ENCODE measurements around the gene SLC25A5.

- TF ChIP-seq CTCF (IDR thresholded peaks at IDR 0.05; ENCODE audit: insufficient read depth, low read length, poor library complexity, severe bottlenecking): no peak
- no peak for TF ChIP-seq EZH2phosphoT487 (conservative IDR thresholded peaks at IDR 0.05; ENCODE audit: low read length)
Measured at GRCh38 chrX:119507206-119507605, 39.0 kb downstream of the SLC25A5 start.
